Suprapubic skin (tissue), 4 donors: ENCODE data around the gene NBEAL1.

Source experiments
- CTCF ChIP-seq, 2 donors: fragments of 200-600 bp in 1 of 2; fragments of 450-650 bp in 1 of 2; sonication (generic) in 1 of 2; IDR thresholded peaks; one replicate each; pipeline ENCODE4 v1.5.1; 2016 to 2019; ENCODE audit warnings: antibody characterized with exemption in 2 of 2, mild to moderate bottlenecking in 1 of 2, moderate library complexity in 1 of 2
- POLR2A ChIP-seq, 2 donors: fragments of 450-650 bp; IDR thresholded peaks; one replicate each; pipeline ENCODE4 v1.6.1; 2017; ENCODE audit warnings: antibody characterized with exemption in 2 of 2, mild to moderate bottlenecking in 2 of 2, moderate library complexity in 2 of 2
- POLR2AphosphoS5 ChIP-seq, 3 donors: sonication (generic); formaldehyde crosslinking; IDR thresholded peaks; one replicate each; pipeline ENCODE4 v1.6.1; 2017; ENCODE audit warnings: antibody characterized with exemption in 3 of 3

- TF ChIP-seq CTCF (IDR thresholded peaks at IDR 0.05) (no peak), POLR2A (IDR thresholded peaks at IDR 0.05) (no peak), POLR2AphosphoS5 (IDR thresholded peaks at IDR 0.05) (no peak)
Measured at GRCh38 chr2:203037026-203037425, 22.4 kb downstream of the NBEAL1 start.
